ENCODE data around the gene STARD13. TPM values are rescaled to one million over a fixed set of nuclear protein-coding genes. Genes with fewer than 3 reads are reported as not detected.

Gene STARD13
- total RNA-seq, 2 experiments from 2014 or later, result 0.57 TPM; not detected in 1

- H3K27ac ChIP-seq (ENCODE audit: low read depth, low read length, poor library complexity, severe bottlenecking), result no peak overlapping the region
- intact Hi-C loops (cut with micrococcal nuclease; ENCODE audit: unreplicated experiment), result no loop called here
- H3K36me3 ChIP-seq (ENCODE audit: insufficient read depth, low read length), result no peaks in the 10 kb centered on the region
- no peaks in the 10 kb centered on the region for H3K9me2 ChIP-seq (ENCODE audit: insufficient read depth, low read length)
- H3K4me2 ChIP-seq (ENCODE audit: low read length), result no peak overlapping the region
- CTCF ChIA-PET (ENCODE audit: unreplicated experiment), result no interaction called here
- BruUV-seq (replicated peaks), result no TSS peak
- no peak for DNase-seq (ENCODE audit: low spot score)
- TF ChIP-seq EZH2phosphoT487 (IDR thresholded peaks at IDR 0.05; ENCODE audit: borderline replicate concordance, low read depth, low read length), result no peak
- no peak for TF ChIP-seq CTCF (conservative IDR thresholded peaks at IDR 0.05; ENCODE audit: low read length)
- no peaks in the 10 kb centered on the region for H4K20me1 ChIP-seq (ENCODE audit: insufficient read depth, low read length)
- no peaks in the 10 kb centered on the region for H3K4me1 ChIP-seq (ENCODE audit: insufficient read depth, low read length, poor library complexity, severe bottlenecking)
- POLR2A ChIA-PET, result interaction anchor here (0.9 kb wide), 1 partner anchor 16 kb away, joined by 4 read pairs; no protein-coding TSS in a partner anchor
- H3K4me3 ChIP-seq (ENCODE audit: low read depth, low read length, poor library complexity, severe bottlenecking), result no peak overlapping the region
- no peaks in the 10 kb centered on the region for H3K9me3 ChIP-seq (ENCODE audit: low read length)
- no peak overlapping the region for H2AFZ ChIP-seq (ENCODE audit: low read length)
- H3K79me2 ChIP-seq (ENCODE audit: insufficient read depth, low read depth, low read length), result no peaks in the 10 kb centered on the region
Observed at GRCh38 chr13:33176526-33176925, 109.0 kb downstream of the STARD13 start.

- no peaks in the 10 kb centered on the region for H4K20me1 ChIP-seq (ENCODE audit: insufficient read depth, low read length)
- ChIA-PET CTCF (ENCODE audit: unreplicated experiment) (no interaction called here), POLR2A (interaction anchor here (0.7 to 0.9 kb wide), 2 partner anchors 17 to 21 kb away, joined by 3 to 4 read pairs; no protein-coding TSS in a partner anchor)
- H3K9me2 ChIP-seq (ENCODE audit: insufficient read depth, low read length), result no peaks in the 10 kb centered on the region
- H3K4me1 ChIP-seq (ENCODE audit: insufficient read depth, low read length, poor library complexity, severe bottlenecking), result no peaks in the 10 kb centered on the region
- TF ChIP-seq EZH2phosphoT487 (IDR thresholded peaks at IDR 0.05; ENCODE audit: borderline replicate concordance, low read depth, low read length) (no peak), CTCF (conservative IDR thresholded peaks at IDR 0.05; ENCODE audit: low read length) (no peak)
- no peak overlapping the region for H3K4me2 ChIP-seq (ENCODE audit: low read length)
- DNase-seq (ENCODE audit: low spot score), result no peak
- BruUV-seq (replicated peaks), result no TSS peak
- intact Hi-C loops (cut with micrococcal nuclease; ENCODE audit: unreplicated experiment), result no loop called here
- H2AFZ ChIP-seq (ENCODE audit: low read length), result no peak overlapping the region
- H3K36me3 ChIP-seq (ENCODE audit: insufficient read depth, low read length), result no peaks in the 10 kb centered on the region
- H3K9me3 ChIP-seq (ENCODE audit: low read length), result no peaks in the 10 kb centered on the region
- no peak overlapping the region for H3K4me3 ChIP-seq (ENCODE audit: low read depth, low read length, poor library complexity, severe bottlenecking)
- no peaks in the 10 kb centered on the region for H3K79me2 ChIP-seq (ENCODE audit: insufficient read depth, low read depth, low read length)
- no peak overlapping the region for H3K27ac ChIP-seq (ENCODE audit: low read depth, low read length, poor library complexity, severe bottlenecking)
Observed at GRCh38 chr13:33175991-33176390, 109.6 kb downstream of the STARD13 start.

- Histone ChIP-seq H4K20me1 (ENCODE audit: insufficient read depth, low read length) (no peaks in the 10 kb centered on the region), H3K36me3 (ENCODE audit: insufficient read depth, low read length) (no peaks in the 10 kb centered on the region), H3K79me2 (ENCODE audit: insufficient read depth, low read depth, low read length) (no peaks in the 10 kb centered on the region), H3K9me3 (ENCODE audit: low read length) (no peaks in the 10 kb centered on the region), H3K27ac (ENCODE audit: low read depth, low read length, poor library complexity, severe bottlenecking) (no peak overlapping the region), H3K4me2 (ENCODE audit: low read length) (no peak overlapping the region), H2AFZ (ENCODE audit: low read length) (no peak overlapping the region), H3K4me1 (ENCODE audit: insufficient read depth, low read length, poor library complexity, severe bottlenecking) (no peaks in the 10 kb centered on the region), H3K4me3 (ENCODE audit: low read depth, low read length, poor library complexity, severe bottlenecking) (no peak overlapping the region), H3K9me2 (ENCODE audit: insufficient read depth, low read length) (no peaks in the 10 kb centered on the region)
- TF ChIP-seq CTCF (conservative IDR thresholded peaks at IDR 0.05; ENCODE audit: low read length) (no peak), EZH2phosphoT487 (IDR thresholded peaks at IDR 0.05; ENCODE audit: borderline replicate concordance, low read depth, low read length) (no peak)
- CTCF ChIA-PET (ENCODE audit: unreplicated experiment), result interaction anchor here (0.6 kb wide), 1 partner anchor 552 kb away, joined by 3 read pairs; no protein-coding TSS in a partner anchor
- no TSS peak for BruUV-seq (replicated peaks)
- no peak for DNase-seq (ENCODE audit: low spot score)
- POLR2A ChIA-PET, result no interaction called here
- intact Hi-C loops (cut with micrococcal nuclease; ENCODE audit: unreplicated experiment), result no loop called here
Observed at GRCh38 chr13:33174931-33175330, 110.6 kb downstream of the STARD13 start.

Measured in OCI-LY7 (cell line).